Inferior parietal cortex (tissue), 1 donor: ENCODE measurements around the gene AAGAB.
"Not testable (repeated sequence)": the region's sequence is repeated elsewhere in the genome, so short reads cannot be mapped to it uniquely, and the experiment has no call there.

Source experiments
- DNase-seq: peaks from one replicate; pipeline ENCODE4 v3.0.0-alpha.2; 2016; ENCODE audit errors: extremely low spot score

AAGAB gene

GRCh38 chr15:67254238-67255175 is at the start of gene AAGAB, which contains the start of gene IQCH:
TSS of gene AAGAB (minus strand) at chr15:67254661. CDS start at chr15:67254631, 30 bp downstream.
TSS of gene IQCH (plus strand) at chr15:67254786. CDS start at chr15:67254897, 111 bp downstream.
- peak; percentile 95 for DNase-seq

DNA sequence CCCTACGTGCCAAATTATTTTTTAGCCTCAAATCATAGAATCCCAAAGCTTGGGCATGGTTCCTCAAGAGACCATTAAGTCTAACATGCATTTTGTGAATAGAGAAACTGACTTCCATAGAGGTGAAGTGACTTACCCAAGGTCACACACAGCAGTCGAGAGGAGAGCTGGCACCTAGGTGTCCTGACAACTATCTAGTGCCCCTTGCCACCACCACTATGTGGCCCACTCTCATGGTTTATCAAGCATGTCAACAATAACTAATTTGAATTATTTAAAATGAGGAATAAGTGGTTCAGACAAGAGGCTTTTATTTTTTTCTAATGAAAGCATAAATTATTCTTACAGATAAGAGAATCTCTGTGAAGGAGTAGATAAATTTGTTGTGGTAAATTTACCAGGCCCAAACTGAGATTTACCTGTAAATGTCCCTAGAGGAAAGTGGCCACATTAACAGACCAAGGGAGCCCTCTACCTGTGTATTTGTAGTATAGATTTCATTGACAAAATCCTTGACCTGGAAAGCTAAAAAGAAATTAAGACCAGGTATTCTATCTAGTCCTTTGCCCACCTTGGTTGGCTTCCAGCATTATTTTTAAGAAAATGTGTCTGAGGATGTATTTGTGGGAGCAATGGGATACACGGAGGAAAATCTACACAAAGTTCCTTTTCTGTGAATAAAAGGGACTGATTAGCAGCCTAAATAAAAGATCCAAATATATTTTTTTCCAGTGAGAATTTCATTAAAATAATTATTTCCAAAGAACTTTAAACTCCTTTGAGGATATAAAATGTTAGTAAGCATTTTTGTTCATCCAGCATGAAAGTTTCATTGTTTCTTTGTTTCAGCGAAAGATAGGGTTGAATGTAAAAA is 49.3 kb upstream of the AAGAB start:
- DNase-seq = peak; percentile 22

DNA sequence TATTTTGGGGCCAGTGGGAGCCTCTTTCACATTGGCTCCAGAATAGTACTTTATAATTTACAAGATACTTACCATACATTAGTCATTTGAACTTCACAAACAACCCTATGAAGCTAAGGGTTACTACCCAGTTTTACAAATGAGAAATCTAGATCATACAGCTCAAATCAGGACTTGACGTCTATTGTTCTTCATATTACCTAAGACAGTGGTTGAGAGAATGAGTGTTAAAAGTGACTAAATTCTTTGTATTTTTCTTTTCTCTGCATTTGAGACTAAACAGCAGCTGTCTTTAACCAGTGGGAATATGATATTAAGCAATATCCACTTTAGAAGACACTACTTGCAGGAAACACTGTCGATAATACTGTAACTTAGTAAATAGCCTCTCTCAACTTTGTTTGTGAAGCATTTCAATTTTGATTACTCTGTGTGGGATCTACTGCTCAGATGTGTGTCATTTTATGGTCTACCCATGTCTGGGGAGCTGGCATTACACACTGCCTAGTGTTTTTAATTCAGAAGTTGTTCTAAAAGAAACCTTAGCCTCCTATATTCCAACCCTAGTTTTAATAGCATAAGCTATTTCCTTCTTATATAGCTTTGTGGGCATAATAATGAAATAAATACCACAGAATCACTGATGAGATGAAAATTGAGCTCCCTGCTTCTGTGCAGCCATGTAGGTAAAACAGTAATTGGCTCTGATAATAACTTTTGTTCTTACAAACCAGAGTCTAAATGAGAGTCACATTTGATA is 46.0 kb upstream of the AAGAB start:
- no peak for DNase-seq

DNA sequence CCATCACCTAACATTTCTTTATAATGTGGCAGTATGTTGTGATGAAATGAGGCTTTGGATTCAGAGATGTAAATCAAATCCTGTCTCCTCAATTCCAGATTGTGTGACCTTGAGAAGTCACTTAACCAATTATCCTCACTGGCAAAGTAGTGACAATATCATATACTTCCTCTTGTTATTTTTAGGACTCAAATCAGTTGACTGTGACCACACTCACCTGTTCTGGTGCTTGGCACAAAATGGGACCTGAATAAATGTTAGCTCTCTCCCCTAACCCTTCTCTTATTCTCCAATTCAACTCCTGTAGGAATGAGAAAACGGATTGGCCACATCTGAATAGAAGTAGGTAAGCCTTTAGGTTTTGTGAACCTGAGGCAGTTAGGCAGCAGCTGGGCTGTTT is 42.2 kb upstream of the AAGAB start:
- no peak for DNase-seq

- no peak for DNase-seq
These were observed 41.7 kb upstream of the AAGAB start for GRCh38 chr15:67296188-67296587.

- DNase-seq = no peak
These were observed 35.9 kb upstream of the AAGAB start for GRCh38 chr15:67290319-67290718.

DNA sequence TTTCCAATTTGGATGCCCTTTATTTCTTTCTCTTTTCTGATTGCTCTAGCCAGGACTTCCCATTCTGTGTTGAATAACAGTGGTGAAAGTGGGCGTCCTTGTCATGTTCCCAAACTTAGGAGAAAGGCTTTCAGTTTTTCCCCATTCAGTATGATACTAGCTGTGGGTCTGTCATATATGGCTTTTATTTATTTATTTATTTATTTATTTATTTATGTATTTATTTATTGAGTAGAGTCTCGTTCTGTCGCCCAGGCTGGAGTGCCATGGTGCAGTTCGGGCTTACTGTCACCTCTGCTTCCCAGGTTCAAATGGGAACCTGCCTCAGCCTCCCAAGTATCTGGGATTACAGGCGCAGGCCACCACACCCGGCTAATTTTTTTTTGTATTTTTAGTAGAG is 31.9 kb upstream of the AAGAB start:
- not testable (repeated sequence) for DNase-seq

DNA sequence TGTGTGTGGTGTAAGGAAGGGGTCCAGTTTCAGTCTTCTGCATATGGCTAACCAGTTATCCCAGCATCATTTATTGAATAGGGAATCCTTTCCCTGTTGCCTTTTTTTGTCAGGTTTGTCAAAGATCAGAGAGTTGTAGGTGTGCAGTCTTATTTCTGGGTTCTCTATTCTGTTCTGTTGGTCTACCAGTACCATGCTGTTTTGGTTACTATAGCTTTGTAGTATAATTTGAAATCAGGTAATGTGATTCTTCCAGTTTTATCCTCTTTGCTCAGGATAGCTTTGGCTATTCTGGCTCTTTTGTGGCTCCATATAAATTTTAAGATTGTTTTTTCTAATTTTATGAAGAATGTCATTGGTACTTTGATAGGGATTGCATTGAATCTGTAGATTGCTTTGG is 31.2 kb upstream of the AAGAB start:
- not testable (repeated sequence) for DNase-seq

- no peak for DNase-seq
These were observed 27.3 kb upstream of the AAGAB start for GRCh38 chr15:67281714-67282113.

- no peak for DNase-seq
These were observed 25.8 kb upstream of the AAGAB start for GRCh38 chr15:67280217-67280616.

GRCh38 chr15:67276666-67277065 is 22.2 kb upstream of the AAGAB start:
- no peak for DNase-seq

- no peak for DNase-seq
These were observed 19.8 kb upstream of the AAGAB start for GRCh38 chr15:67274236-67274635.

GRCh38 chr15:67267951-67268941 is 13.8 kb upstream of the AAGAB start:
- no peak for DNase-seq

DNA sequence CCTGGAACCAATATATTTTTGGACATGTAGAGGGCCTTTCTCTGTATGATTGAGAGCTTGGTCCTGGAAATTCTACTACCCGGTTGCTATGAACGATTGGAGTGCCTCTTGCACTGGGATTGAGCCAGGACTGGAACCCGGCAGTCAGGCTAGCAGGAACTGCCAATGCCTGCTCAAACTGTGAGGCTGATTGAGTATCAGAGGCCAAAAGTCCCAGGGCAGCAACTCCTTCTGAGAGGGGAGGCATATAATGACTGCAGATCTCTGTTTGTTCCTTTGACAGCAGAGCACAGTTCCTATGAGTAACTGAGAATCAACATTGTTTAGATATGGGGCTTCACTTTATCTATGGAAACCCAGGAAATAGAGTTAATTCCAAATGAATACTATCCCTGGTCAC is 13.0 kb upstream of the AAGAB start:
- no peak for DNase-seq

DNA sequence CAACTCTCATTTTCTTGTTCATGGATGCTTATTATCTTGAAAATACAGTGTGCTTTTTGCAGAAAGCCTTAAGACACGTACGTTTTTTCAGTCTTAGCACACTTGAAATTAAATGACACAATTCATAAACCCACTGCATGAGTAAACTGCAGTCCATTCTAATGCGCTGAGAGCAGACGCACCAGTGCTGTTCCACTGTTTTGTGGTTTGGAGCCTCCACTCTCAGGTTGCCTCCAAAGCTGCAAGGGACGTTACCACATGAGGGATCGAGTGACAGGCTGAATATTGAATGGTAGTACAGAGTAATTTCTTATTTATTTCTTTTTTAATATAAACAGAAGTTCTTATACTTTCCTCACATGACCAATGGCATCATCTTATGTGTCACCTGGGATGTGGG is 12.4 kb upstream of the AAGAB start:
- DNase-seq = no peak

GRCh38 chr15:67259806-67260205 is 5.3 kb upstream of the AAGAB start:
- DNase-seq = no peak

GRCh38 chr15:67259379-67259778 is 4.9 kb upstream of the AAGAB start:
- DNase-seq = no peak

DNA sequence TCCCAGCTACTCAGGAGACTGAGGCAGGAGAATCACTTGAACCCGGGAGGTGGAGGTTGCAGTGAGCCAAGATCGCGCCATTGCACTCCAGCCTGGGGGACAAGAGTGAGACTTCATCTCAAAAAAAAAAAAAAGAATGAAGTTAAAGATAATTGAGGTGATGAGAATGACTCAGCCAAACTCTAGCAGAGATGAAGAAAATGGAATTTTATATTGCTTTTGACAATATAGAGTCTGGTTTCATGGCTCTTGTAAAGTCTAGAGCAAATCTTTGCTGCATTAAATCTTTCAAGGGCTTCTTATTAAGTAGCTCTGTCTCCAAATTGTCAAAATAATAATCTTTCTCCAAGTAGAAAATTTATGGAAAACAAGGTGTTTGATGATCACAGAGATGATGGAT is 4.0 kb upstream of the AAGAB start:
- DNase-seq = not testable (repeated sequence)

GRCh38 chr15:67256051-67256450 is 1.6 kb upstream of the AAGAB start:
- DNase-seq = no peak

GRCh38 chr15:67253549-67254237 is 768 bp downstream of the AAGAB start:
- DNase-seq = no peak
